ENCODE measurements around the gene ALG2. TPM values are rescaled to one million over a fixed set of nuclear protein-coding genes. Genes with fewer than 3 reads are reported as not detected.
A peak's percentile ranks its signal among the peaks of the same experiment; 100 is the strongest.

Gene ALG2, protein sequence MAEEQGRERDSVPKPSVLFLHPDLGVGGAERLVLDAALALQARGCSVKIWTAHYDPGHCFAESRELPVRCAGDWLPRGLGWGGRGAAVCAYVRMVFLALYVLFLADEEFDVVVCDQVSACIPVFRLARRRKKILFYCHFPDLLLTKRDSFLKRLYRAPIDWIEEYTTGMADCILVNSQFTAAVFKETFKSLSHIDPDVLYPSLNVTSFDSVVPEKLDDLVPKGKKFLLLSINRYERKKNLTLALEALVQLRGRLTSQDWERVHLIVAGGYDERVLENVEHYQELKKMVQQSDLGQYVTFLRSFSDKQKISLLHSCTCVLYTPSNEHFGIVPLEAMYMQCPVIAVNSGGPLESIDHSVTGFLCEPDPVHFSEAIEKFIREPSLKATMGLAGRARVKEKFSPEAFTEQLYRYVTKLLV
- polyA plus RNA-seq (ENCODE audit: insufficient read length in 3 of 3): 10 to 100 TPM; 49.2 to 52.1 (median 50.5) TPM

DNA sequence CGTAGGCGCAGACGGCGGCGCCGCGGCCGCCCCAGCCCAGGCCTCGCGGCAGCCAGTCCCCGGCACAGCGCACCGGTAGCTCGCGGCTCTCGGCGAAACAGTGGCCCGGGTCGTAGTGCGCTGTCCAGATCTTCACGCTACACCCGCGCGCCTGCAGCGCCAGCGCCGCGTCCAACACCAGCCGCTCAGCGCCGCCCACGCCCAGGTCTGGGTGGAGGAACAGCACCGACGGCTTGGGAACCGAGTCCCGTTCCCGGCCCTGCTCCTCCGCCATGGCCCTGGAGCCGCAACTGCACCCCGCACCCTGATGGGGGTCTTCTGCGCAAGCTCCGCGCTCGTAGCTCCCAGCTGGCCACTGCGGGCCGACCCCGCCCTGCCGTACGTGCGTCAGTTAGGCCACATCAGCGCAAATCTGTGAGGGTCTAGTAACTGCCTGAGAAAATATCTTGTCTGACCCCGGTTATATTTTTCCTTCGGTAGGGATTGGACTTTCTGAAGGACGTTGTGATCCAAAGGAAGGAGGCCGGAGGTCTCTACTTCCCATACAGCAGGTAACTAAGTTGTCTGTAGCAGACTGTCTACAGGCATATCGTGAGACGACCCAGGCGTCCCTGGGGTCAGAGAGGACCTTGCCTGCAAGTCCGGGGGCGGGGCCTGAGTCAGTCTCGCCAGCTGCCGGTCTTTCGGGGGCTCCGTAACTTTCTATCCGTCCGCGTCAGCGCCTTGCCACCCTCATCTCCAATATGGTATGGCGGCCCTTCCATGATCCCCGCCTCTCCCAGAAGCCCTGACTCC is at the start of gene ALG2, which contains the start of gene SEC61B:
Gene ALG2 (minus strand): TSS at position 322 of the 795 bp plus-strand sequence. CDS start 48 bp downstream, at position 274.
Gene SEC61B (plus strand): TSS at position 662 of the 795 bp plus-strand sequence. CDS start 82 bp downstream, at position 744.
- peak; percentile 88 to 98 (median 93) for DNase-seq (ENCODE audit: low read depth in 3 of 3, low spot score in 2 of 3)

DNA sequence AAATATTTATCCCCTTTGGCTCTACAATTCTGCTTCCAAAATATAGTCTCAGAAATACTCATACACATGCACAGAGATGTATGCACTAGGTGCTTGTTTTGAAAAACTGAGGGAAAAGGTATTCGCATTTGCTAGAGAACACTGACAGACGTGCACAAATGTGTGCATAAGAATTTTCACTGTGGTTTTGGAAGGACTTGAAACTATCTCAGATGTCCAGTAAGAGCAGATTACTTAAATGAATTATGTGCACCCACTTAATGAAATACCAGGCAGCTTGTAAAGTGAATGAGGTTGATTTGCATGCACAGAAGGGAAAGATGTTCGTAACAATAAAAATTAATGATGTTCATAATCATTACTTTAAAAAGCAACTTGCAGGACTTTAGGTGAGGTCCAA is 48.7 kb upstream of the ALG2 start:
- no peak for DNase-seq (ENCODE audit: low read depth in 3 of 3, low spot score in 2 of 3)

DNA sequence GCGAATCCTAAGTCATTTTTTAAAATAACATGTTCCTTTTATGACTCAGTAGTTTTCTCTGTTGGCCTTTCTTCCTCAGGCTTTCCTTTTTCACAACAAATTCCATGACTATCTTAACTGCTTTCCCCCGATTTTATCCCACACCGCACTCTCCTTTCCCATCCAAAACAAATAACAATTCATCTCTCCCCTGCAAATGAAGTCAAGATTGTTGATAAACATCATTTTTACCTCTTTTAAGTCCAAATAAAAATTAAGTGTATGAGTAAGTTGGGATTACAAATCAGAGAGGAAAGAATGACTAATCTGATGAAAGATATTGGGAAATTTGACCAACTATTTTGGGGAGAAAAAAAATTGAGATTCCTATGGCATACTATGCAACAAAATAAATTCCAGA is 47.7 kb upstream of the ALG2 start:
- no peak for DNase-seq (ENCODE audit: low read depth in 3 of 3, low spot score in 2 of 3)

DNA sequence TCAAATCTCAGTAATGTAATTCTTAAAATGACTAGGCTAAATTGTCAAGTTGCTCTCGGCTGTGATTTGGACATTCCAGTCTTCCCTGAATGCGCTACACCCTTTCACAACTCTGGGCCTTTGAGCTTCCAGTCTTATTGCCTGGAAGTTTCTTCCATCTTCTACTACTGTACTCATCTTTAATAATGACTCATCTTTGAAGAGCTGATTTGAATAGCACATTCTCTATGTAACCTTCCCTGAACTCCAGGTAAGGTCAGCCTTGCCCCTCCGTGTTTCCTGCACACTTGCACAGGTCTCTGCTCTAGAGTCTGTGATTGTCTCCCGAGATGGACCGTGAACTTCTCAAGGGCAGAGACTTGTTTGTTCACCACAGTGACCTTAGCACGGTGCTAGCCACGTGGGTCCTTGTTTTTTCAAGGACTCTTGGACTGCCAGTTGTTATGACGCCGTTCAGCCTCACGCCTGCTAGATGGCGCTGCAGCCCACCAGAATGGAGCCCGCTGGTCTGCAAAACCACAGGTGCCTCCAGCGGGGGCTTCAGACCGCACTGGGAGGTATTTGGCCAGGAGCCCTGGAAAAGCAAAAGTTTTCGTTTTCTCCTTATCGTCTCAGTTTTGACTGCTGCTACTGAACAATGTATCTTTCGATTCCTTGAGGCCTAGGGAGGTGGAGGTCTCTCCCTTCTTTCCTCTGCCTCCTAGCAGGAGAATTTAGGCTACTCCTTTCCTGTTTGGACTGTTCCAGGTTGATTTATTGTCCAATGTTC is 44.7 kb upstream of the ALG2 start:
- DNase-seq (ENCODE audit: low read depth in 3 of 3, low spot score in 2 of 3): peak; percentile 41 to 43 (median 43)

DNA sequence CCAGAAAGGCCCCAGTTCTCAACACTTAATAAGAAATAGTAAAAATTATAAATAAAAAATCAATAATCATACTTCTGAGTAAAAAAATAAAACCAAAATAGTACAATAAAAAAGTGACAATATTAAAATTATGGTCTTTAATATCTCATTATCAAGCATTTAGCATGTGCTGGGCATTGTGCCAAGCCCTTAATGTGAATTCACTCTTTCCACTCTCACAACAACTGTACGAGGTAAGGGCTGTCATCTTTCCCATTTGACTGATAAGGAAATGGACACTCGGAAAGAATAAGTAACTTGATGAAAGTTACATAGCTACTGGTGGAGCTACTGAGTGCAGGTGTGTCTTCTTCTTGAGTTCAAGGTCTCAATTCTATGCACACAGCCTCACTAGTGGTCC is 43.9 kb upstream of the ALG2 start:
- DNase-seq (ENCODE audit: low read depth in 3 of 3, low spot score in 2 of 3): no peak

DNA sequence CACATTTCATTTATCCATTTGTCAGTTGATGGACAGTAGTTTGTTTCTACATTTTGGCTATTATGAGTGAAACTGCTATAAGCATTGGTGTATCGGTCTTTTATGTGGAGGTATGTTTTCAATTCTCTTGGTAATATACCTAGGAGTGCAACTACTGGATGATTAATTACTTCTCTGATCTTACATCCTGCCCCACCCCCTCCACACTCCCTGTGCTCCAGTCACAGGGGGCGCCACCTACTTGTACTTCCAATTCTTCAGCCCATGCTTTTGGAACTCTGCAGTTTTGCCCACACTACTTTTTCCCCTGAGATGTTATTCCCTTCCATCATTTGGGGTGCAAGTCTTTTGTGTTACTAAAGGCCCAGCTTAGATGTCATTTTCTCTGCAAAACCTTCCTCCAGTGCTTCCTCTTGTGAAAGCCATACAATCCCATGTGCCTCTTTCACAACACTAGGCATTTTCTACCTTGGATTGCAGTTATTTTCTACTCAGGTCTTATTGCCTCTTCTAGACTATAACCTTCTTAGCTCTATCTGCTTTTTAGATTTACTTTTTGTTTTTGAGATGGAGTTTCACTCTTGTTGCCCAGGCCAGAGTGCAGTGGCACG is 42.4 kb upstream of the ALG2 start:
- no peak for DNase-seq (ENCODE audit: low read depth in 3 of 3, low spot score in 2 of 3)

DNA sequence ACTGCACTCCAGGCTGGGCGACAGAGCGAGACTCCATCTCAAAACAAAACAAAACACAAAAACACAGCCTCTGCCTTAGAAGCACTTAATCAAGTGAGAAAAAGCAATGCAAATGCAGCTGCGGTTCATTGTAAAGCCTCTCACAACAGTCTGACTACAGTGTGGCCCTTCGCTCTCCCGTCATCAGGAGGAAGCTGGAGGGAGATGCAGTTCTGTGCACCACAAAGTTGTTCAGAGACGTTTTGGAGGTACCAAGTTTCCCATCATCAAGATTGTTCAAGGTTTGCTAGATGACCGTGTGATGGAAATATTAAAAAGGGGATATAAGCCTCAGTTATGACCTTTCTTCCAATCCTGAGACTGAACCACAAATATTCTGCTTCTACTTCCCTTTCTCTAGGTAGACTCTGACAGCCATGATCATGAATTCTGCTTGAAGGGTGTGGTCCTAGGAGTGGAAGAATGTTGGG is 41.2 kb upstream of the ALG2 start:
- no peak for DNase-seq (ENCODE audit: low read depth in 3 of 3, low spot score in 2 of 3)

DNA sequence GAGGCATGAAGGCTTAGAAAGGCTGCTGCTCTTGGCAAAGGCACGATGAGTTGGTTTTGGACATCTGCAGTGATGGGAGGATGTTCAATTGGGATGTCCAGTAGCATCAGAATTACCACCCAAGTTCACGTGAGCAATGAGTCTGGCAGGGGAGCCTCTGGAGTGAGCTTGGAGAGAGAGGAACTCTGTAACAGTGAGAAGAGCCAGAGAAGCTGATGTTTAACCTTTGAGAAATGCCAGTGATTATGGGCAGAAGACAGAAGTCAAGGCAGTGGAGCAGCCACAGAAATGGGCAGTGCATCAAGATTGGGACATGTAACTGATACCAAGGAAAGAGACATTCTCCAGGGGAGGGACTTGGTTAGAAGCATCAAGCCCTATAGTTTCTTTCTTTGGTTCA is 40.2 kb upstream of the ALG2 start:
- no peak for DNase-seq (ENCODE audit: low read depth in 3 of 3, low spot score in 2 of 3)

DNA sequence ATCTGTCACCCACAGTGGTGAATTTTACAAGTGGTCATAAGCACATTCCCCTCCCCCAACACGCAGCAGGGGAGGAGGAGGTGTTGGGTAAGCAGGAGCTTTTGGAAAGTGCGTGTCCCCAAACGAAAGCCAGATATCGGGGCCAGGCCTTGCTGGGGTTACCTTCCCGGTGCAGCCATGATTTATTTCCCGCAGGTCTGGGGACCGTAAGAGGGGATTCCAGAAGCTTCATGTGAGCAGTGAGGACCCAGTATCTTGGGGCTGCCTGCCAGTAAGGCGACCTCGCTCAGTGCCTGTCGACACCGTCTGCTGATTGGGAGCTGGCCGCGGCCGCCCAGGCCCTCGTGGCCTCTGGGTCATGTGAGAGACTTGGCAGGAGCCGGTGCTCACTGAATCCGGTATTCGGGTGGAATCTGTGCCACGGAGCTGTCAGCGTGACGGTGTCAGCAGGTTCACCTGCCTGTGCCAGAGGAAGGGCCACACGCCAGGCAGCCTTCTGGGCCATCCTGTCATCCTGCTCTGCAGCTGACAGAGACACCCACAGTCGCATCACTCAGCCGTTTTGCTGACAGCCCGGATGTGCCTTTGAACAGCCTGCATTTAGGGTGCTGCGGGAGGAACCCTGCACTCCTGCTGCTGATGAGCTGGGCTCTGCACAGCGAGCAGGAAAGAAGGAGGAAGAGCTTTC is 37.6 kb upstream of the ALG2 start:
- DNase-seq (ENCODE audit: low read depth in 3 of 3, low spot score in 2 of 3): no peak

DNA sequence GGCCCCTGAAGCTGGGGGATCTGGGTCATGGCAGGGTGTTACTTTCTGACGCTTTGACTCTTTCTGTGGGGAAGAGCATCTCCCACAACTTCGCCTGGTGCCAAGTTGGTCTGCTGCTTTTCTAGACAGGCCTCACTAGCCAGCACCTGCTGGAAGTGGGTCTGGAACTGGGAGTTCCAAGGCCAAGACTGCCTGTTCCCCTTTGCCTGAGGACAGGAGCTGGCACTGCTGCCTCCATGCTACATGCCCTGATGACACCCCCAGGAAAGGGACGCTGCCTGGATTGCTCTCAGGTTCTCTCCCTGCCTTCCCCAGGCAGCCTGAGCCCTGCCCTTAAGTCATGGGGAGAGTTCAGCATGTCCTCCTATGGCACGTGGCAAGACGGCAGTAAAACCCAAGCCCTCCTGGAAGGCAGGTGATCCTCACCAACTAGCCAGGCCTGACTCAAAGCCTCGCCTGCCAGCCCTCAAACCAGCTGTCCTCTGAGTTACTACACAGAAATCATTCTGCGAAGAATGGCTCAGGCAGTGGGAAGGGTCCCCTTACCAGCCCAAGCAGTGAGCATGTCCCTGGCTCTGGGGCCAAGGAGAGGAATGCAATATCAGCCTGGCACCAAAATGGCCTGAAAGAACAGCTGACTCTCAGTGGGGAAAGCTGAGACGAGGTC is 36.1 kb upstream of the ALG2 start:
- no peak for DNase-seq (ENCODE audit: low read depth in 3 of 3, low spot score in 2 of 3)

DNA sequence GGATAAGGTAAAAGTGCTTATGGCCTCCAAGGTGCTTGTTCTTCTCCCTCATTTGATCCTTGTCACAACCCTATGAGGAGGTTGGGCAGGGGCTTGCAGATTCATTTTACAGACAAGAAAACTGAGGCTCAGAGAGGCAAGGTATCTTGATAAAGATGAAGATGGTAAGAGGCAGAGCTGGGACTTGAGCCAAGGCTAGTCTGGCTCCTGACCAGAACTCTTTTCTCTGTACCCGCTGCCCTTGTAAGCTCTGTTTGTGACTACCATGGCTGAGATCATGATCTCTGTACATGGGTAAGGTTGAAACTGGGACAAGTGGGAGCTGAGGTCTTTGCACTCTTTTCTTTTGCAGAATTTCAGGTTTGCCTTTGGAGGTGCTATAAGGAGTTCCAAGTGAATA is 33.9 kb upstream of the ALG2 start:
- DNase-seq (ENCODE audit: low read depth in 3 of 3, low spot score in 2 of 3): no peak

DNA sequence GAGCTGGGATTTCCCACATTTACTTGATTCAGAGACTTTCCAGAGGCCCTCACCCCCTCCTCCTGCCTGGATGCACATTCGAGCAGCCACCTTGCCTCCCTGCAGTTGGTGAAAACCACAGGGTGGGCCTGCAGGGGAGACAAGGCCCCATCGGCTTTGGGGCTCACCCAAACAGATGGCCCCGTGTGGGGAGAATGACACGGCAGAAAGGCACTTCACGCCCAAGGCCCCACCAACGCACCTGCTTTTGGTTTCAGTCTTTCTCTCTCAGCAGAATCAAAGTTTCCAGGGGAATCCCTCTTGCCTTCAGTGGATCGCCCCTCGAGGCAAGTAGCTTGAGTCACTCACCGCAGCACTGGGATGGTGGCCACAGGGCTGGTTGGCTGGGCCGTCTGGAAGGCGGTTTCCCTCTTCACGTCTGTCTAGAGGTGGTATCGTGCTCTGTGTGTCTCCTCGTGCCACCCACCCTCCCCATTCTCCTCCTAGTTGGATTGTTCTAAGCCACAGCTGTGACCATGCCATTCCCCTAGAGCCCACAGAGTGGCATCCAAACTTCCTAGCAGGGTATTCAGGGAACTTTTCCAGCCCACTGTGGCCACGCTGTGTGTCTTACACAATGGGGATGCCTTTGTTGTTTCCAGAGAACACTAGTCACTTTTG is 32.2 kb upstream of the ALG2 start:
- no peak for DNase-seq (ENCODE audit: low read depth in 3 of 3, low spot score in 2 of 3)

DNA sequence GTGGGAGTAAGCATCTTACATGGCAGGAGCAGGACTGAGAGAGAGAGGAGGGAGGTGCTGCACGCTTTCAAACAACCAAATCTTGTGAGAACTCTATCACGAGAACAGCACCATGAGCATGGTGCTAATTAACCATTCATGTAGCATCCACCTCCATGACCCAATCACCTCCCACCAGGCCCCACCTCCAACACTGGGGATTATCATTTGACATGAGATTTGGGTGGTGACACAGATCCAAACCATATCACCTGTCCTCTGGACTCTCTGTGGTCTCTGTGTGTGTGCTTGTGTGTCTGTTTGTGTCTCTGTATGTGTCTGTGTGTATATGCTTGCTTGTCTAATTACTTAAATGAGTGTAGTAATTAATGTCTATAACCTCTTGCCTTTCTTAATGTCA is 31.4 kb upstream of the ALG2 start:
- no peak for DNase-seq (ENCODE audit: low read depth in 3 of 3, low spot score in 2 of 3)

DNA sequence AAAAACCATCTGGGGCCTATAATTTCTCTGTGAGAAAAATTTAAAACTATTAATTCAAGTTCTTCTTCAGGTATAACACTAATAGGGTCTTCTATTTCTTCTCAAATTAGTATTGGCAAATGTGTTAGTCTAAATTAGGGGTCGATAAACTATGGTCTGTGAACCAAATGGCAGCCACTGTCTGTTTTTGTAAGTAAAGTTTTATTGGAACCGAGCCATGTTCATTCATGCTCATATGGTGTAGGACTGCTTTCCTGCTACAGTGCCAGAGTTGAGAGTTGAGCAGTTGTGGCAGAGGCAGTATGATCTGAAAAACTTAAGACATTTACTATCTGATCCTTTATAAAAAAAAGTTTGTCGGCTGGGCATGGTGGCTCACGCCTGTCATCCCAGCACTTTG is 29.4 kb upstream of the ALG2 start:
- DNase-seq (ENCODE audit: low read depth in 3 of 3, low spot score in 2 of 3): no peak

DNA sequence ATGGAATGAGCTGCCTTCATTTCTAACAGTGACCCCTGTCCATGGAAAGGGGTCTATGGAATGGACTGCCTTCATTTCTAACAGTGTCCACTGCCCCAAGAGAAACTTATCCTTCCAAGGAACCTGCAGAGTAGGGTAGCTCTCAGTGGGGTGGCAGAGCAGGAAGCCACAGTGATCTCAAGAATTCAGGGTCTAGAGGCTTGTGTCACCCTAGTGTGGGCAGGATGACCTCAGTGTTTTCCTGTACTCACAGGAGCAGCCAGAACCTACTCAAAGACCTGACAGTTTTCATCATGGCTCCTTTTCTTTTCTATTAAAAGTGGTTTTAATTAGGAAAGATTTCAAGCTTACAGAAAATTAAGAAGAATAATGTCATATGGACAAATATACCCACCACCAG is 27.9 kb upstream of the ALG2 start:
- DNase-seq (ENCODE audit: low read depth in 3 of 3, low spot score in 2 of 3): no peak

DNA sequence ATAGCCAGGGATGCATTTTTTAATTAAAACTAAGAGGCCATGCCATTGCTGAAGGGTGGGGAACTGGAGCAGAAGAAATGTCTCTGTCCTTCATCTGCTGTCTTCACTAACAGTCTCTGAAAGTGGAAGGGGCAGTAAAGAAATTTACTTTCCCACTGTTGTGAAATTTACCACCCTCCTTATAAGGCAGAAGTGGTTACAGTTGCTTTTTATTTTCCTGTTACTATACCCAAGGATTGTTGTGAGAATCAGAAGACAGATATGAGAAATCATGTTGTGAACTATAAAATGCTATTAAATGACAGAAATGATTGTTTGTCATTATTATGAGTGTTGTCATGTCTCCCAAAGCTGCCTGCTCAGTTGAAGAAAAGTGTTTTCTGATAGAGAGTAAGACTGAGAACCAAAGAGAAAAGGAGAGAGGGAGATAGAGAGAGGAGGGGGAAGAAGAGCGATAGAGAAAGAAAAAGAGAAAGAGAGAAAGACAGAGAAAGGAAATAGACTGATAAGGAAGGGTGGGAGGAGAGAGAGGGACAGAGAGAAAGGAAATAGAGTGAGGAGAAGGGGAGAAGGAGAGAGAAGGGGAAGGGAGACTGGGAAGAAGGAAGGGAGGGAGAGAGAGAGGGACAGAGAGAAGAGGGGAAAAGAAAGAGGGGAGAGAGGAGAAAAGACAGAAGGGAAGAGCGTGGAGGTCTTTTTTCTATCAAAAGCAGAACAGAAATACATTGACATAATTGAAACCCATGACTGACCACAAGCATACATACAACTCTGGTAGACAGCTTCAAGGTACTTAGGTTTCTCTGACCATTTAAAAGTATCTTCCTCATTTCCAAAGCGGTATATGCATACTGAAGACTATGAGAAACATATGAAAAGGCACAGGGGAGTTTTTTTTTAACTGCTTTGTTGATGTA is 22.9 kb upstream of the ALG2 start:
- DNase-seq (ENCODE audit: low read depth in 3 of 3, low spot score in 2 of 3): no peak

DNA sequence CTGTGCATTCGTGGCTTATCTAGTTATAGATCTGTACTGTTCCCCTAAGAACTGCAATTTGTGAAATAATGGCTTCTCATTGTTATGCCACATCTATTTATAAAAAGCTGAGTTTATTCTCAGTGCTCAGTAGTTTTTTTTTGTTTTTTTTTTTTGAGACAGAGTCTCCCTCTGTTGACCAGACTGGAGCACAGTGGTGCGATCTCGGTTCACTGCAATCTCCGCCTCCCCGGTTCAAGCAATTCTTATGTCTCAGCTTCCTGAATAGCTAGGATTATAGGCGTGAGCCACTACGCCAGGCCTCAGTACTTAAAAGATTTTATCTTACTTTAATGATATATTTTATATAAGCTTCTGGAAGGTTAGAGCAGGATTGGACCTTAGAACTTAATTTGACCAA is 19.4 kb upstream of the ALG2 start:
- no peak for DNase-seq (ENCODE audit: low read depth in 3 of 3, low spot score in 2 of 3)

Data from right renal cortex interstitium (tissue), 3 donors.